ENCODE measurements around the gene CASP2. TPM values are rescaled to one million over a fixed set of nuclear protein-coding genes. Genes with fewer than 3 reads are reported as not detected.

Gene CASP2
- total and polyA plus RNA-seq, 2 of the 8 experiments (the other 6 are each of a cell fraction or from before 2014, with no cell fraction given): 23.7 to 35.3 TPM

GRCh38 chr7:143316492-143316891 is 28.3 kb downstream of the CASP2 start (continued):
- TF ChIP-seq CHD7 (IDR thresholded peaks at IDR 0.05; ENCODE audit: insufficient replicate concordance, low read length): no peak
- no peak for TF ChIP-seq CTCF (IDR thresholded peaks at IDR 0.05; ENCODE audit: control extremely low read depth in 1 of 3, insufficient read depth in 1 of 3, low read depth in 1 of 3, low read length in 3 of 3)
- no peak for TF ChIP-seq YY1 (IDR thresholded peaks at IDR 0.05; ENCODE audit: low read depth, low read length)
- no peak for TF ChIP-seq TEAD4 (IDR thresholded peaks at IDR 0.05; ENCODE audit: low read depth, low read length)
- no peak for TF ChIP-seq RAD21 (IDR thresholded peaks at IDR 0.05 in 1 of 2, conservative IDR thresholded peaks at IDR 0.05 in 1 of 2; ENCODE audit: low read depth in 2 of 2, low read length in 2 of 2)
- no peak for TF ChIP-seq EZH2 (IDR thresholded peaks at IDR 0.05; ENCODE audit: low read depth, low read length, severe bottlenecking)
- no peak for TF ChIP-seq ATF2 (IDR thresholded peaks at IDR 0.05; ENCODE audit: low read length)

All from H1 (cell line).